Measurements from ENCODE around the gene NTRK1. TPM values are rescaled to one million over a fixed set of nuclear protein-coding genes. Genes with fewer than 3 reads are reported as not detected.

NTRK1 gene
- total and polyA plus RNA-seq, 2 of the 4 experiments (the other 2 are of a cell fraction) = not detected

DNA sequence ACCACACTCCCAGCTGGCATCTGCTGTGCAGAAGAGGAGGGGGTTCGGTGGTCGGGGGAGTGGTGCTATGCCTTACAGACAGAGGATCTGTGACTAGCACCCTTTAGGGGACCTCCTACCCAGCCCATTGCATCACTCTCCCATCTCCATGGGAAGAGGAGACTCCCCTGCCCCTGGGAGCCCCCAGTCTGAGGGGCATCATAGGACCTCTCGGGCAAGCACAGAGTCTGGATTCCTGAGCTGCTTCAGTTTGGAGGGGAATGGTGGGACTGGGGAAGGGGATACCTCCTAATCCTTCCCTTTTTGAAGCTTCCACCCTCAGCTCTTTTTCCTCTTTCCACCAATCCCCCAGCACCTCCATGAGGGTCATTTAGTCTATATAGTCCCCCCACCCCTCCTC is 3.1 kb upstream of the NTRK1 start:
- H3K4me1 ChIP-seq (ENCODE audit: control insufficient read depth, insufficient read depth, low read length) = peaks cover 4% of the 10 kb centered on the region; the same call in 1 of the 2 replicates
- H3K18ac ChIP-seq (ENCODE audit: low read depth, low read length) = no peak overlapping the region
- dilution Hi-C loops (cut with HindIII; ENCODE audit: low sequenced_read_pairs, unreplicated experiment) = no loop called here
- no peak overlapping the region for H3K23ac ChIP-seq (ENCODE audit: low read depth, low read length)
- BruUV-seq (replicated peaks) = no TSS peak
- H2BK15ac ChIP-seq (ENCODE audit: low read depth, low read length) = no peak overlapping the region
- CTCF ChIA-PET = interaction anchor here (1.0 to 1.5 kb wide), 5 partner anchors 19 to 168 kb away, joined by 3 to 4 read pairs (median 3); no protein-coding TSS in a partner anchor
- no peaks in the 10 kb centered on the region for H3K9me1 ChIP-seq (ENCODE audit: insufficient read depth, low read length)
- no peak overlapping the region for H2AK9ac ChIP-seq (replicated peaks; ENCODE audit: low read depth, low read length, poor library complexity)
- H4K8ac ChIP-seq (ENCODE audit: low read depth in 2 of 2, low read length in 2 of 2) = no peak overlapping the region
- no peak overlapping the region for H3K4me3 ChIP-seq (ENCODE audit: insufficient read depth, low read depth, low read length)
- no peaks in the 10 kb centered on the region for H3K79me1 ChIP-seq (ENCODE audit: low read depth in 1 of 2, low read length in 2 of 2)
- H2BK20ac ChIP-seq (ENCODE audit: low read depth, low read length) = no peak overlapping the region
- in situ Hi-C loops (cut with MboI; ENCODE audit: low sequenced_read_pairs) = no loop called here
- H2BK120ac ChIP-seq (ENCODE audit: low read depth, low read length) = no peak overlapping the region
- no peaks in the 10 kb centered on the region for H3K36me3 ChIP-seq (ENCODE audit: control insufficient read depth, insufficient read depth, low read length)
- ATAC-seq (ENCODE audit: low read depth) = no peak
- H3K4ac ChIP-seq (ENCODE audit: low read depth, low read length) = no peak overlapping the region
- intact Hi-C loops (cut with micrococcal nuclease) = no loop called here
- no peak overlapping the region for H3K14ac ChIP-seq (replicated peaks; ENCODE audit: low read depth, low read length)
- H2BK5ac ChIP-seq (ENCODE audit: low read depth, low read length, poor library complexity, severe bottlenecking) = no peak overlapping the region
- H2AK5ac ChIP-seq (ENCODE audit: low read depth, low read length) = no peak overlapping the region
- no CpG with 5 or more reads among the region's 3 CpGs for WGBS, 2 experiments (ENCODE audit: extremely low coverage in 2 of 2, insufficient read length in 1 of 2)
- POLR2A ChIA-PET (ENCODE audit: unreplicated experiment) = no interaction called here
- no peak overlapping the region for H3K56ac ChIP-seq (ENCODE audit: extremely low read depth, insufficient read depth, low read length)
- no peak for DNase-seq
- H4K20me1 ChIP-seq (ENCODE audit: insufficient read depth, low read length) = peaks cover 7% of the 10 kb centered on the region; the same call in 1 of the 2 replicates
- no peak overlapping the region for H4K91ac ChIP-seq (ENCODE audit: insufficient read depth, low read depth, low read length)
- H3K9me3 ChIP-seq (ENCODE audit: control insufficient read depth, insufficient read depth, low read length) = no peaks in the 10 kb centered on the region; the same call in 1 of the 2 replicates
- no peak overlapping the region for H3K27ac ChIP-seq (ENCODE audit: insufficient read depth, low read length)
- H3K4me2 ChIP-seq (ENCODE audit: low read depth, low read length) = no peak overlapping the region
- no peak overlapping the region for H4K5ac ChIP-seq (ENCODE audit: low read depth, low read length)
- H3K27me3 ChIP-seq (ENCODE audit: control insufficient read depth, insufficient read depth, low read length) = peaks cover 84% of the 10 kb centered on the region
- TF ChIP-seq RFX5 (IDR thresholded peaks at IDR 0.05; ENCODE audit: low read depth, low read length) (no peak), POLR2A (IDR thresholded peaks at IDR 0.05; ENCODE audit: low read depth, low read length) (no peak)
- no peak overlapping the region for H2AFZ ChIP-seq (replicated peaks; ENCODE audit: low read length, poor library complexity)
- no peak overlapping the region for H3K9ac ChIP-seq (ENCODE audit: low read depth, low read length)
